Measurements from ENCODE around the gene VMA21. TPM values are rescaled to one million over a fixed set of nuclear protein-coding genes. Genes with fewer than 3 reads are reported as not detected.

Gene VMA21
- total and polyA plus RNA-seq, 2 donors (not counting 3 experiments of a cell fraction or from before 2014, with no cell fraction given): 12.7 to 34.2 TPM

GRCh38 chrX:151370906-151371305, 26.1 kb upstream of the VMA21 start:
- no peak for FAIRE-seq
- no peaks in the 10 kb centered on the region for H3K27me3 ChIP-seq (ENCODE audit: control insufficient read depth in 2 of 2, insufficient read depth in 2 of 2, low read length in 2 of 2)
- H4K20me1 ChIP-seq (replicated peaks; ENCODE audit: control insufficient read depth, extremely low read depth, insufficient read depth, low read length): no peaks in the 10 kb centered on the region
- intact Hi-C loops (cut with micrococcal nuclease): no loop called here
- no peaks in the 10 kb centered on the region for H3K9me3 ChIP-seq (replicated peaks; ENCODE audit: control insufficient read depth, insufficient read depth, low read length)
- no peak for DNase-seq (ENCODE audit: low read depth, low spot score)
- no peaks in the 10 kb centered on the region for H3K79me2 ChIP-seq (ENCODE audit: control insufficient read depth, insufficient read depth, low read length)
- TF ChIP-seq CTCF (IDR thresholded peaks at IDR 0.05; ENCODE audit: extremely low read depth in 1 of 2, insufficient read depth in 1 of 2, low read depth in 1 of 2, low read length in 2 of 2) (no peak), MYC (IDR thresholded peaks at IDR 0.05; ENCODE audit: low read depth, low read length) (no peak), POLR2A (IDR thresholded peaks at IDR 0.05; ENCODE audit: low read depth, low read length) (no peak), JUN (IDR thresholded peaks at IDR 0.05; ENCODE audit: borderline replicate concordance, insufficient read depth, insufficient read length, low read depth) (no peak), MAX (IDR thresholded peaks at IDR 0.05; ENCODE audit: insufficient read depth, insufficient read length) (no peak), FOS (IDR thresholded peaks at IDR 0.05; ENCODE audit: borderline replicate concordance, insufficient read depth, low read length) (no peak), EZH2 (IDR thresholded peaks at IDR 0.05; ENCODE audit: borderline replicate concordance, low read depth, low read length, severe bottlenecking) (no peak), POLR2AphosphoS5 (IDR thresholded peaks at IDR 0.05; ENCODE audit: insufficient read depth, low read depth, low read length) (no peak), GATA2 (IDR thresholded peaks at IDR 0.05; ENCODE audit: insufficient read depth, insufficient read length, low read depth, low read length) (no peak)
- H3K9ac ChIP-seq (replicated peaks; ENCODE audit: extremely low read depth, insufficient read depth, low read length): no peak overlapping the region
- H3K36me3 ChIP-seq (ENCODE audit: control insufficient read depth in 2 of 2, extremely low read depth in 1 of 2, insufficient read depth in 2 of 2, low read length in 2 of 2): no peaks in the 10 kb centered on the region
- no peaks in the 10 kb centered on the region for H3K4me1 ChIP-seq (ENCODE audit: control insufficient read depth, extremely low read depth, insufficient read depth, low read length)
- no peak overlapping the region for H3K4me3 ChIP-seq (replicated peaks in 1 of 3; ENCODE audit: insufficient read depth in 1 of 3, low read depth in 1 of 3, low read length in 3 of 3)
- H3K4me2 ChIP-seq (ENCODE audit: insufficient read depth, low read length): no peak overlapping the region
- dilution Hi-C loops (cut with MboI; ENCODE audit: extremely low pct_ligation_motif_present, low sequenced_read_pairs): no loop called here
- BruUV-seq (replicated peaks): no TSS peak
- no peaks in the 10 kb centered on the region for H3K9me1 ChIP-seq (replicated peaks; ENCODE audit: control insufficient read depth, extremely low read depth, insufficient read depth, low read length)
- H2AFZ ChIP-seq (ENCODE audit: low read depth, low read length): no peak overlapping the region
- CTCF ChIA-PET: no interaction called here
- no peak overlapping the region for H3K27ac ChIP-seq (ENCODE audit: insufficient read depth, low read depth, low read length)
- POLR2A ChIA-PET: no interaction called here
